GM19452 (cell line): ENCODE data around the gene CYBA.
A peak's percentile ranks its signal among the peaks of the same experiment; 100 is the strongest.

Experiments used
- ATAC-seq: cut with Tn5 transposase; IDR thresholded peaks from one replicate; pipeline ENCODE4 v1.9.1; 2021; ENCODE audit not compliant: unreplicated experiment

Gene CYBA

GRCh38 chr16:88662843-88663606 lies 12.2 kb upstream of the CYBA start, which contains the start of gene MVD:
TSS of gene MVD (minus strand) at chr16:88663091. CDS start at chr16:88663080, 11 bp downstream.
- peak; percentile 95 for ATAC-seq

GRCh38 chr16:88662222-88662842 lies 11.5 kb upstream of the CYBA start:
- no peak for ATAC-seq

- no peak for ATAC-seq
Measured at GRCh38 chr16:88661468-88661867, 10.6 kb upstream of the CYBA start.

GRCh38 chr16:88659160-88659559 lies 8.3 kb upstream of the CYBA start:
- no peak for ATAC-seq

- ATAC-seq: no peak
Measured at GRCh38 chr16:88658714-88659113, 7.9 kb upstream of the CYBA start.

GRCh38 chr16:88657371-88657770 lies 6.5 kb upstream of the CYBA start:
- ATAC-seq: no peak

GRCh38 chr16:88656291-88656980 lies 5.6 kb upstream of the CYBA start:
- no peak for ATAC-seq

GRCh38 chr16:88655733-88656281 lies 5.0 kb upstream of the CYBA start:
- ATAC-seq: no peak

- no peak for ATAC-seq
Measured at GRCh38 chr16:88655053-88655732, 4.3 kb upstream of the CYBA start.

- ATAC-seq: no peak
Measured at GRCh38 chr16:88654363-88655052, 3.7 kb upstream of the CYBA start.

GRCh38 chr16:88653596-88654362 lies 2.9 kb upstream of the CYBA start:
- ATAC-seq: no peak

- ATAC-seq: no peak
Measured at GRCh38 chr16:88653101-88653500, 2.2 kb upstream of the CYBA start.

- ATAC-seq: no peak
Measured at GRCh38 chr16:88652762-88653063, 1.9 kb upstream of the CYBA start.

- ATAC-seq: no peak
Measured at GRCh38 chr16:88651989-88652761, 1.3 kb upstream of the CYBA start.

- ATAC-seq: peak; percentile 72
Measured at GRCh38 chr16:88651276-88651988, 579 bp upstream of the CYBA start.

GRCh38 chr16:88649924-88650748 lies 717 bp downstream of the CYBA start:
- peak; percentile 8 for ATAC-seq

- ATAC-seq: no peak
Measured at GRCh38 chr16:88649195-88649923, 1.5 kb downstream of the CYBA start.
